IPS-15b (cell line): ENCODE results near the gene CEP126.

Source experiments
- H3K27me3 ChIP-seq: one replicate; pipeline ENCODE4 v1.6.1; 2013; ENCODE audit warnings: low read length; ENCODE audit not compliant: control insufficient read depth, insufficient read depth
- H3K36me3 ChIP-seq: one replicate; pipeline ENCODE4 v1.6.1; 2013; ENCODE audit warnings: low read length; ENCODE audit not compliant: control insufficient read depth, insufficient read depth
- H3K4me1 ChIP-seq: one replicate; pipeline ENCODE4 v1.6.1; 2013; ENCODE audit warnings: mild to moderate bottlenecking, low read length; ENCODE audit not compliant: control insufficient read depth, insufficient read depth
- H3K4me3 ChIP-seq: one replicate; pipeline ENCODE4 v1.5.1; 2013; ENCODE audit warnings: low read depth, low read length
- H3K9ac ChIP-seq: one replicate; pipeline ENCODE4 v1.6.1; 2013; ENCODE audit warnings: low read depth, mild to moderate bottlenecking, low read length
- H3K9me3 ChIP-seq: one replicate; pipeline ENCODE4 v1.6.1; 2013; ENCODE audit warnings: mild to moderate bottlenecking, low read length; ENCODE audit not compliant: control insufficient read depth, insufficient read depth

The CEP126 gene, protein sequence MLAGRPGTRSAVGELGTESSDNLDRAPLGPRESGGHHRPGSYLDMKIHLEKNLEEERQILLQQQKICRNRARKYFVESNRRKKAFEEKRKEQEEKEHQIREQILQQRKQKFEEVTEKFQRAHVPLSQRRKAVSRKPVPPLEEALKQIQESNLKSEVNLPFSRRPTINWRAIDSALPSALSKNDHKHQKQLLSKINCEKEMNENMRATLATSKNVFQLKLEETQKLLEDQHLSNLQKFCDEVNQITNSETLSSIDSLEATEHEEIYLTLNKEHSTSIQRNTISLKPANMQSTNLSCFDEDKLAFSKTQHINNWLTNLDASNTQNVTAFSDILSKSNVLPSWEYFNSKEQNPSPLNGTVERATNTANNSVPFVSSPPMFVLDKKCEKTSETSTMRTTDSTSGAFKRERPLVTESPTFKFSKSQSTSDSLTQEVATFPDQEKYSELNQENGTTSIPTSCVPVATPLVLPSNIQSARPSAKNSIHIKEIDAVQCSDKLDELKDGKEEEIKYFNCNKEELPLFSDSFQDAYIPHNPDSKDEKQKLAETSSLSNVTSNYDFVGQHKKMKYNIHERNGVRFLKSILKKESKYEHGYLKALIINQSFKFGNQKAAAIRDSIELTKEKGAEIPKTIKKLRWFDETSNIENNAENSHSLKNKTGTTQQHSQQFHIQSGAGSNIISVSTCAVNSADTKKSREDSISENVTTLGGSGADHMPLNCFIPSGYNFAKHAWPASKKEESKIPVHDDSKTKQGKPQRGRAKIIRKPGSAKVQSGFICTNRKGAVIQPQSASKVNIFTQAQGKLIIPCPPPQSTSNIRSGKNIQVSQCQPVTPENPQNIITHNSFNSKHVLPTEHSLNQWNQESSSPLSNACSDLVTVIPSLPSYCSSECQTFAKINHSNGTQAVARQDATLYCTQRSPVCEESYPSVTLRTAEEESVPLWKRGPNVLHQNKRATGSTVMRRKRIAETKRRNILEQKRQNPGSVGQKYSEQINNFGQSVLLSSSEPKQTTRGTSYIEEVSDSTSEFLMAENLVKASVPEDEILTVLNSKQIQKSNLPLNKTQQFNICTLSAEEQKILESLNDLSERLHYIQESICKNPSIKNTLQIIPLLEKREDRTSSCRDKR

DNA sequence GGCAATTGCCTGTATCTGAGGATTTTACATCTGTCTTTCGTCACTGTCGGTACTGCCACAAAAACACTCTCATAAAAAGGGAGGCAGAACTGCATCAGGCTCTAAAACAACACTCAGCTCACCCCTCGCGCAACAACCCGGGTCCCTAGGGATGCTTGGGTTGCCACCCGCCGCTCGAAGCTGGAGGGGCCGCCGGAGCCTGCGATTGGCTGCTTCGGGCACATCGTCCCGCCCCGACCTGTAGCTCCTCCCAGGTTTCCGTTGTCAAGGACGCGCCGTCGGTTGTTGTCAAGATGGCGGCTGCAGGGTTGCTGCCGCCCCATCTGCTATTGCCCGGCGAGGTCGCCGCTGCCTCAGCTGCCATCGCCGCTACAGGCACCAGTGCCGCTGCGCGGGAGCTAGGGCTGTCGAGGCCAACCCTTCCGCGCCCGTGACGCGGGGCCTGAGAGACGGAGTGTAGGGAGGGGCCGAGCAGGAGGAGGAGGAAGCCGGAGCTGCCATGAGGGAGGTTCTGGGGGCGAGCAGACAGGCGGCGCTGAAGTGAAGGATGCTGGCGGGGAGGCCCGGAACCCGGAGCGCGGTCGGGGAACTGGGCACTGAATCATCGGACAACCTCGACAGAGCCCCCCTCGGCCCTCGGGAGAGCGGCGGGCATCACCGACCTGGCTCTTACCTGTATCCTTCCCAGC is at the start of gene CEP126:
TSS of gene CEP126 (plus strand) at position 273 of the 689 bp plus-strand sequence. CDS start at position 548, 275 bp downstream.
- H3K9me3 ChIP-seq: no peaks in the 10 kb centered on the region
- H3K4me3 ChIP-seq: peak within 1 kb of the TSS; percentile 84
- no peaks in the 10 kb centered on the region for H3K27me3 ChIP-seq
- H3K36me3 ChIP-seq: no peaks in the 10 kb centered on the region
- H3K9ac ChIP-seq: peak within 1 kb of the TSS; percentile 57
- H3K4me1 ChIP-seq: peaks cover 3% of the 10 kb centered on the region

DNA sequence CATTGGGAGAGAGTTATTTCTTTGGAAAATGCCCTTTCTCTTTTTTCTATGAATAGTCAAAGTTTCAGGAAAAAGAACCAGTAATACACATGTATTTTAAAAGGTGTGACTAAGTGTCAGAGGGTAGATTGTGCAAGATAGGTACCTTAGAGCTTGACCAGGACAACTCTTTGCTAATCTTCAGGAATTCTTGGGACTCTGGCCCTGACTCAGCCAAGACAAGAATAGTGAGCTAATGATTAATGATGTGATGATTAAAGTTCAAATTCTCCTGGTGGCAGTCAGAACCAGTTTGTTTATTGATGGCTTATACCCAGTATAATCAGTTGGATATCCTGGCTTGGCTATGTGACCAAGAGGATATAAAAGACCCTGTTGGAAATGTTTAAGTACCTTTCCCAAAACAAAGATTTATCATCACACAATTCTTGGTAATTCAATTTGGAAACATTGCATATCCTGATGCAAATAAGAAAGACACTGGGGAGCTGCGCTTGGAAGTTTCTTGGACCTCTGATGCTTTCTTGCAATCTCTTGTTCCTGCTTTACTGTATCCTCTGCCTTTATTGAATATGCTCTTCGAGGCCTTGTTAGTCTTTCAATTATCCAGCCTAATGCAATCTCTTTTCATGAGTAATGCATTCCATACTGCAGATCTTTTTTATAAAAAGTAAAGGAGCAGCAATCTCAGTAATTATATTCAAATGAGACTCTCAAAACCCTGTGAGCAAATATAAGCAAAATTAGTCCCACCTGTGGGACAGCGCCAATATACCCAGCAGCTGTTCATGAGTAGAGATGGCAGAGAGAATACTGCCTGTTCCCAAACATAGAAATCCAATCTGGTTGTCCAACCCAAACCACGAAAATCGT is 48.0 kb upstream of the CEP126 start:
- Histone ChIP-seq H3K27me3 (no peaks in the 10 kb centered on the region), H3K4me3 (no peak overlapping the region), H3K9ac (no peak overlapping the region), H3K4me1 (peaks cover 3% of the 10 kb centered on the region), H3K9me3 (no peaks in the 10 kb centered on the region), H3K36me3 (no peaks in the 10 kb centered on the region)

DNA sequence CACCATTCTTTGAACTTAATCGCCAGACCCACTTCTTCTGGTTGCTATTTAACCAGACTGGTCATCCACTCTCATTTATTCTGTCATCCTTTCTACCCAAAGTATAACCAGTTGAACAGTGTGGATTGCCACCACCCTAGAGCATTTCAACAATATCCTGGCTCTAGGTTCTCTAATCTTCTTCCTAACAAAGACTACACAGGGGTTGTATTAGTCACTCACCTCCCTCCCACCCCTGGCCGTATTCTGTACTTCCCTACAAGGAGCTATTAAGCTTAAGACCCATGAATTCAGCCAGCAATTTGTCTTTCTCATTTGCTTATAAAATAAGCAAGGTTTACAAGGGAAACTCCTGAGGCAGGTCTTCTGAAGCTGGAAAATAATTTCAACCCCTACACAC is 46.9 kb upstream of the CEP126 start:
- H3K9me3 ChIP-seq: no peaks in the 10 kb centered on the region
- peaks cover 3% of the 10 kb centered on the region for H3K4me1 ChIP-seq
- no peak overlapping the region for H3K9ac ChIP-seq
- H3K4me3 ChIP-seq: no peak overlapping the region
- no peaks in the 10 kb centered on the region for H3K36me3 ChIP-seq
- no peaks in the 10 kb centered on the region for H3K27me3 ChIP-seq

DNA sequence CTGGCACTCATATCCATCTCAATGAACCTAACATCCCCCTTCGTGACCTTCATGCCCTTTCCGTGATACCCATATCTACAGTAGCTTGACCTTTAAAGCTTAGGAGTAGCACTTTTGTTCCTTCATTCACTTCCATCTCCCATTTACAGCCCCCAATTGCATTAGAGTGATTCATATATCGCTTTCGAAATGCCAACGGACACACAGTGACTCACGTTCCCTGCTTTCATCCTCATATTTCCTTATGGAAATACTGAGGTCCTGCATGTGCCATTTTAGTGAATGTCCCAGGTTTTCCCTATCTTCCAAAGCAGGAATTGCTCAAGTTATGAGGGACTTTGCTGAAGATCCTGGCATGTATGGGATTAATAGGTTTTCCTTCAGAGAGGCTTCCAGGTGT is 44.3 kb upstream of the CEP126 start:
- Histone ChIP-seq H3K27me3 (no peaks in the 10 kb centered on the region), H3K9ac (no peak overlapping the region), H3K4me3 (no peak overlapping the region), H3K9me3 (no peaks in the 10 kb centered on the region), H3K4me1 (peaks cover 3% of the 10 kb centered on the region), H3K36me3 (no peaks in the 10 kb centered on the region)

DNA sequence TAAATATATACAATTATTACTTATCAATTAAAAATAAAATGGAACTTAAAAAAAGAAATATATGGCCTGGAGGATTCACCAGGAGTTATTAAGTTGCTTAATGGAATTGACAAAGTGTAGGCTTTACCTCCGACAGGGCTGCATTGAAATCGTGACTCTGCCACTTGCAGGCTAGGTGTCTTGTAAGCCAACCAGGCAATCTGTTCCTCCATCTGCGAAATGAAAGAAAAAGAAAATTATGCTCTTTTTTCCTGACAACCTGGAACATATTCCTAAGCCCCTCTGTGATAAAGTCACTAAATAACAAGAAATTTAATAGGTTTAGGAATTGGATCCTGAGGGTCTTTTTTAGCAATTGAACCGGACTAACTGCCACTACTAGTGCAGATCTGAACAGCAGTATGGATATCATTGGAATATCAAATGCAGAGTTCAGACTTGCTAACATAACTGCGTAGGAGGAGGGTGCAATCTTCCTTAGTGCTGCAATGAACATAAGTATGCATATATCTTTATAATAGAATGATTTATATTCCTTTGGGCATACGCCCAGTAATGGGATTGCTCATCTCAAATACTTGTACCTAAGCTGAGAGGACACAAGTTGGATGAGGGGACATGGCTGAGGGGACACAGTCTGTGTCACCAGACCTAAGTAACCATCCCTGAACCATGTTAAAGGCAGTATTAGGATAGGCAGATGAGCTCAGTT is 42.5 kb upstream of the CEP126 start:
- no peak overlapping the region for H3K9ac ChIP-seq
- H3K9me3 ChIP-seq: no peaks in the 10 kb centered on the region
- no peaks in the 10 kb centered on the region for H3K36me3 ChIP-seq
- no peak overlapping the region for H3K4me3 ChIP-seq
- H3K27me3 ChIP-seq: no peaks in the 10 kb centered on the region
- peaks cover 3% of the 10 kb centered on the region for H3K4me1 ChIP-seq

DNA sequence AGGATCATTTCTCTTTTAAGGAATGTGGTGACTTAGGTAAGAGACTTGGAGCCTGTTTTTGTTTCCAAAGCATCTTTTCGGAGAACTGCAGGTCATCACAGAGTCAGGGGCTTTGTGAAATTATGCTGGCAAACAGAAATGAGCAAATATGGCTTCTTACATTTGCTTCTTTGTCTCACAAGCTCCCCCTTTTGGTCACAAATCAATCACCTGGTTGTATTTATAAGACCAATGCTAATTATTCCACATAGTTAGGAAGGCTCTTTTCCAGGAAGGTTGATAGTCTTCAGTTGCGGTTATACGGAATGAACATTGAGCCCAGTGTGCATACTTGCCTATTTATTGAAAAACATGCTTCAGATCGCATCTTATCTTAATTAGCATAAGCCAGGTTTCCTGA is 34.6 kb upstream of the CEP126 start:
- H3K4me1 ChIP-seq: no peaks in the 10 kb centered on the region
- no peaks in the 10 kb centered on the region for H3K27me3 ChIP-seq
- no peaks in the 10 kb centered on the region for H3K36me3 ChIP-seq
- no peak overlapping the region for H3K9ac ChIP-seq
- no peaks in the 10 kb centered on the region for H3K9me3 ChIP-seq
- H3K4me3 ChIP-seq: no peak overlapping the region

DNA sequence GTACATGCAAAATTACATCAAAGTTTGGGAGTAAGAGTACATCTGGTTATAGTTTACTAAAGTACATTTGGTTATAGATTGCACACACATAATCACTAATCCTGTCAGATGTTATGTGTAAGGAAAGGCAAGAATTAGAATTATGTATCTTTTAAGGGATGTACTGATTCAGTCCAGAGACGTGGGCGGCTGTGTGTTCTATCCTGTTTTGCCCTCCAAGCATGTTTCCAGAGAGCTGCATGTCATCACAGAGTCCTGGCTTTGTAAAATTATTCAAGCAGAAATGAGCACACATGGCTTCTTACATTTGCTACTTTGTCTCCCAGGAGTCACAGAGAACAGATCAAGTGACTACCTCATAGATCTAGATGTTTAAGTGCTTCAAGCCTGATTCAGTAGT is 33.2 kb upstream of the CEP126 start:
- Histone ChIP-seq H3K27me3 (no peaks in the 10 kb centered on the region), H3K9ac (no peak overlapping the region), H3K4me1 (no peaks in the 10 kb centered on the region), H3K9me3 (no peaks in the 10 kb centered on the region), H3K4me3 (no peak overlapping the region), H3K36me3 (no peaks in the 10 kb centered on the region)

DNA sequence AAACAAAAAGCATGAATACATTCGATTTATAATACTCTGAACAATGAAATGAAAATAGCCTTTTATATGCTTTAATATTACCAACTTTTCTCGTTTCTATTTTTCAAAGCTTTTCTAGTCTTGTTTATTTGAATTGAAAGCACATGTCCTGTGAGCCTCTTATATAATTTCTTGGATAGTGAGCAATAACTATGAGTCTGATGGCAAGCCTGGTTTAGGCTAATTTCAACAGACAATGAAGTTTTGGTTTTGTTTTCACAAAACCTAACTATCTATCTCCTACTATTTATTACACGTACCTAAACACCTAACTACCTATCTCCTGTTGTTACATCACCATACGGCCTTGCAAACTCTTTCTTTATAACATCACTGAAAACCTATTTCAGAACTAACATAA is 29.2 kb upstream of the CEP126 start:
- no peaks in the 10 kb centered on the region for H3K27me3 ChIP-seq
- no peaks in the 10 kb centered on the region for H3K4me1 ChIP-seq
- no peaks in the 10 kb centered on the region for H3K36me3 ChIP-seq
- H3K9ac ChIP-seq: no peak overlapping the region
- no peak overlapping the region for H3K4me3 ChIP-seq
- H3K9me3 ChIP-seq: no peaks in the 10 kb centered on the region

DNA sequence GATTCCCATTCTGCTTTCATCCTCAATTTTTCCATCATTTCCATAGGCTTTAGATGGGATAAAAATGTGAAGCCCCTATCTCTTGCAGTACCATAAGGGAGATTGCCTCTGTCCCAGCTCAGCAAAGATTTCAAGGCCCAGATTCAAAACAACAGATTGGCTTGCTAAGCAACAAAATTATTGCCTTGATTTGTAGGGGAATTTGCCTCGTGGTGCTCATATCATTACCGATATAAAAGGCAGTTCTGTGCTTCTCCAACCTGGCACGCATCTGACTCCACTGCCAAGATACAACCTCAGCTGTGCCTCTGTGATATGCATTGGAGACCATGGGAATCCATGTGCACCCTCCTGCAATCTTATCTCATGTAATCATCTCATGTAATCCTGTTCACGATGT is 25.0 kb upstream of the CEP126 start:
- no peaks in the 10 kb centered on the region for H3K36me3 ChIP-seq

DNA sequence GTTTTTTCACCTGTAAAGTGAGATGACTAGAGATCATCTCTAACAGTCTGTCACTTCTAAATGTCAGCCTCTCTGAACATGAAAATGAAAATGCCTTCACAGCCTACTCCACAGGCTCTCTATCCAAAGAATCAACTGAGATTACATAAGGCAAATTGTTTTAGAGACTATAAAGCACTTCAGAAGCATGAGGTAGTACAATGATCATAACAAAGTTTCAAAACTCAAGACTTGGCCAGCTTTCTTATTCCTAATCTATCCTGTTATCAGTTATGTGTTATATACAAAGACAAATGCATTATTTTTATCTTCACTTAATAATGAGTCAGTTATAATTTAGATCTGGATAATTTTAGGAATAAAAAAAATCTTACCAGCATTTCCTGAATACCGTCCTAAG is 20.3 kb upstream of the CEP126 start:
- Histone ChIP-seq H3K4me3 (no peak overlapping the region), H3K9ac (no peak overlapping the region), H3K36me3 (no peaks in the 10 kb centered on the region), H3K27me3 (no peaks in the 10 kb centered on the region), H3K4me1 (no peaks in the 10 kb centered on the region), H3K9me3 (no peaks in the 10 kb centered on the region)

More for the DNA sequence above, 25.0 kb upstream of the CEP126 start:
- Histone ChIP-seq H3K27me3 (no peaks in the 10 kb centered on the region), H3K9me3 (no peaks in the 10 kb centered on the region), H3K4me1 (no peaks in the 10 kb centered on the region), H3K9ac (no peak overlapping the region), H3K4me3 (no peak overlapping the region)
